Putamen (tissue), 1 donor: ENCODE measurements around the gene WDR4.
"Not testable (repeated sequence)": the region's sequence is repeated elsewhere in the genome, so short reads cannot be mapped to it uniquely, and the experiment has no call there.

Experiments
- DNase-seq: peaks from one replicate; pipeline ENCODE4 v3.0.0-alpha.2; 2016; ENCODE audit warnings: low spot score

WDR4 gene

GRCh38 chr21:42878993-42879787, at the start of gene WDR4:
Gene WDR4, minus strand, starts transcription at chr21:42879539. Its CDS starts 44 bp downstream, at chr21:42879495.
- peak; percentile 95 for DNase-seq

- peak; percentile 72 for DNase-seq
Measured at GRCh38 chr21:42927474-42928200, 48.3 kb upstream of the WDR4 start.

- no peak for DNase-seq
Measured at GRCh38 chr21:42925114-42925926, 46.0 kb upstream of the WDR4 start, which contains the start of gene ERVH48-1. Gene ERVH48-1, minus strand, starts transcription at chr21:42925630. Its CDS starts 6,624 bp downstream, at chr21:42919006.

- DNase-seq = no peak
Measured at GRCh38 chr21:42924433-42924751, 45.1 kb upstream of the WDR4 start.

GRCh38 chr21:42923553-42924432, 44.5 kb upstream of the WDR4 start:
- DNase-seq = peak; percentile 81

GRCh38 chr21:42922918-42923317, 43.6 kb upstream of the WDR4 start:
- DNase-seq = no peak

- no peak for DNase-seq
Measured at GRCh38 chr21:42921927-42922326, 42.6 kb upstream of the WDR4 start.

GRCh38 chr21:42918291-42918690, 39.0 kb upstream of the WDR4 start:
- no peak for DNase-seq

- no peak for DNase-seq
Measured at GRCh38 chr21:42913476-42913875, 34.1 kb upstream of the WDR4 start.

GRCh38 chr21:42911920-42912319, 32.6 kb upstream of the WDR4 start:
- not testable (repeated sequence) for DNase-seq

GRCh38 chr21:42908484-42908883, 29.1 kb upstream of the WDR4 start:
- not testable (repeated sequence) for DNase-seq

- DNase-seq = no peak
Measured at GRCh38 chr21:42906233-42906632, 26.9 kb upstream of the WDR4 start.

GRCh38 chr21:42905195-42905594, 25.9 kb upstream of the WDR4 start:
- DNase-seq = no peak

GRCh38 chr21:42903817-42904216, 24.5 kb upstream of the WDR4 start:
- no peak for DNase-seq

GRCh38 chr21:42900446-42900845, 21.1 kb upstream of the WDR4 start:
- DNase-seq = no peak

- DNase-seq = peak; percentile 99
Measured at GRCh38 chr21:42892931-42893755, 13.8 kb upstream of the WDR4 start, which contains the start of gene NDUFV3. Gene NDUFV3, plus strand, starts transcription at chr21:42893309. Its CDS starts 25 bp downstream, at chr21:42893334.

- no peak for DNase-seq
Measured at GRCh38 chr21:42892582-42892930, 13.2 kb upstream of the WDR4 start.

GRCh38 chr21:42887326-42887725, 8.0 kb upstream of the WDR4 start:
- no peak for DNase-seq

GRCh38 chr21:42883921-42884320, 4.6 kb upstream of the WDR4 start:
- no peak for DNase-seq

- DNase-seq = no peak
Measured at GRCh38 chr21:42880352-42880751, 1.0 kb upstream of the WDR4 start.

GRCh38 chr21:42878678-42878992, 704 bp downstream of the WDR4 start:
- DNase-seq = no peak
